ENCODE results near the gene PACRG. TPM values are rescaled to one million over a fixed set of nuclear protein-coding genes. Genes with fewer than 3 reads are reported as not detected.

Gene PACRG
- total and polyA plus RNA-seq, 8 donors: 1.8 to 28.6 (median 3.2) TPM; not detected in 2

GRCh38 chr6:162736961-162737360 lies 9.2 kb downstream of the PACRG start:
- no peak for DNase-seq
- Histone ChIP-seq H3K36me3 (no peaks in the 10 kb centered on the region), H3K27me3 (no peaks in the 10 kb centered on the region), H3K4me1 (peaks cover 0 to 7% (median 0%) of the 10 kb centered on the region in 4 donors), H3K9me3 (no peaks in the 10 kb centered on the region), H3K27ac (no peak overlapping the region), H3K4me3 (no peak overlapping the region)
- WGBS, 5 donors: 19 to 36% (median 27%) methylated on average over 1 of the region's 1 CpG
- intact Hi-C loops (cut with DNase I; ENCODE audit: low total_unique reads): no loop called here
- TF ChIP-seq, protein P1, sequence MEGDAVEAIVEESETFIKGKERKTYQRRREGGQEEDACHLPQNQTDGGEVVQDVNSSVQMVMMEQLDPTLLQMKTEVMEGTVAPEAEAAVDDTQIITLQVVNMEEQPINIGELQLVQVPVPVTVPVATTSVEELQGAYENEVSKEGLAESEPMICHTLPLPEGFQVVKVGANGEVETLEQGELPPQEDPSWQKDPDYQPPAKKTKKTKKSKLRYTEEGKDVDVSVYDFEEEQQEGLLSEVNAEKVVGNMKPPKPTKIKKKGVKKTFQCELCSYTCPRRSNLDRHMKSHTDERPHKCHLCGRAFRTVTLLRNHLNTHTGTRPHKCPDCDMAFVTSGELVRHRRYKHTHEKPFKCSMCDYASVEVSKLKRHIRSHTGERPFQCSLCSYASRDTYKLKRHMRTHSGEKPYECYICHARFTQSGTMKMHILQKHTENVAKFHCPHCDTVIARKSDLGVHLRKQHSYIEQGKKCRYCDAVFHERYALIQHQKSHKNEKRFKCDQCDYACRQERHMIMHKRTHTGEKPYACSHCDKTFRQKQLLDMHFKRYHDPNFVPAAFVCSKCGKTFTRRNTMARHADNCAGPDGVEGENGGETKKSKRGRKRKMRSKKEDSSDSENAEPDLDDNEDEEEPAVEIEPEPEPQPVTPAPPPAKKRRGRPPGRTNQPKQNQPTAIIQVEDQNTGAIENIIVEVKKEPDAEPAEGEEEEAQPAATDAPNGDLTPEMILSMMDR (IDR thresholded peaks at IDR 0.05): peak in 2 of 7 experiments; percentile 14 to 15
- TF ChIP-seq POLR2AphosphoS5 (IDR thresholded peaks at IDR 0.05): no peak

DNA sequence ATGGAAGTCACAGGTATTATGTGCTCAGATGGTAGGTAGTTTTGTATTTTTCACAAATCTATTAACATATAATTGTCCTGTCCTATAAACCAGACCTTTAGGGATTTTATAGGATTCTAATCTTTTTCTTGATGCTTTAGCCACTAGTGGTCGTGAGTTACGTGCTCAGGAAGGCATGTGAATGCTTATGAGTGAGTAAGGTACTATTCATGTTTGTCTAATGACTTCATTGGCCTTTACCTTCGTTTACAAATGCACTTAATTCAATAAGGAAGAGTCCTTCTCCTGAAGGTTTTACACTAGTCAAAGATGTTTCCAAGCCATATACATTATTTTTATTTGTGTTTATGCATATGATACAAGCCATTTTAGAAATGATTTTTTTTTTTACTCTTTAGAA lies 23.0 kb downstream of the PACRG start:
- no peaks in the 10 kb centered on the region for H3K36me3 ChIP-seq
- H3K9me3 ChIP-seq: no peaks in the 10 kb centered on the region
- no peak overlapping the region for H3K4me3 ChIP-seq
- no peak overlapping the region for H3K27ac ChIP-seq
- TF ChIP-seq POLR2A (IDR thresholded peaks at IDR 0.05) (no peak), POLR2AphosphoS5 (IDR thresholded peaks at IDR 0.05) (no peak), EP300 (IDR thresholded peaks at IDR 0.05) (no peak)
- TF ChIP-seq, protein P1 (IDR thresholded peaks at IDR 0.05): no peak
- no peaks in the 10 kb centered on the region for H3K27me3 ChIP-seq
- peak in 1 of 2 donors; percentile 64 for DNase-seq
- no peaks in the 10 kb centered on the region for H3K4me1 ChIP-seq
- 24 to 45% (median 34%) methylated on average over 3 of the region's 3 CpGs for WGBS, 5 donors
- intact Hi-C loops (cut with DNase I; ENCODE audit: low total_unique reads): no loop called here

DNA sequence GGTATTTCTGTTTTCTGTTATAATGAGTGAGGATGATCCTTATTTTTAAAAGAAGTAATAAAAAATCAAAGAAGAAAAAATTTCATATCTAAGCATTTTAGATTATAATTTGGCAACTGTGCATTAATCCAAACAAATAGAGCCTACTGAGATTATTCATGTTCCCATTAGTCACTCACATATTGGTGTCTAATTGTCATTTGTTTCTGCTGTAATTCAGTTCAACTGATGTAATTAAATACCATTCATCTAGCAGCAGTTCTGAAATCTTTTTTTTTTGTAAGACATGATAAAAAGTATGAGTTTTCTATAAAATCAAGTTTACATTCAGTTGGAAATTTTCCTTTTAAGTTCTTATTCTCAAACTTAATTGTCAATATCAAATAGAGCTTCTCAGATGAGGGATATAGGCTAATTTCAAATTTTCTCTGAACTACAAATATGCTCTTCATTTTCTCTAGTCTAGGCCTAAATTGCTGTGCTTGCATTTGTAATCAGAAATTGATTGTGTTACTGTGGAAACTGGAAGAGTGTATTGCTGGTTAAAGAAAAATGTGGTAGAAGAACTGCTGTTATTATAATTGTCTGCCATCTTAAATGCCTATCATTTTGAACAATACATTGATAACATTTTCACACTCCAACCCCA lies 23.6 kb downstream of the PACRG start:
- no peak for DNase-seq
- intact Hi-C loops (cut with DNase I; ENCODE audit: low total_unique reads): no loop called here
- no peak overlapping the region for H3K27ac ChIP-seq

GRCh38 chr6:162753775-162754174 lies 26.0 kb downstream of the PACRG start:
- no peak for DNase-seq
- Histone ChIP-seq H3K27me3 (no peaks in the 10 kb centered on the region), H3K9me3 (peaks cover 0 to 6% (median 0%) of the 10 kb centered on the region in 4 donors), H3K4me1 (no peaks in the 10 kb centered on the region), H3K27ac (no peak overlapping the region), H3K4me3 (no peak overlapping the region), H3K36me3 (no peaks in the 10 kb centered on the region)
- TF ChIP-seq EP300 (IDR thresholded peaks at IDR 0.05) (no peak), POLR2A (IDR thresholded peaks at IDR 0.05) (no peak), POLR2AphosphoS5 (IDR thresholded peaks at IDR 0.05) (no peak)
- TF ChIP-seq, protein P1 (IDR thresholded peaks at IDR 0.05): no peak
- intact Hi-C loops (cut with DNase I; ENCODE audit: low total_unique reads): no loop called here

More for the DNA sequence above, 23.6 kb downstream of the PACRG start:
- Histone ChIP-seq H3K4me1 (no peaks in the 10 kb centered on the region), H3K9me3 (peaks cover 0 to under 1% (median 0%) of the 10 kb centered on the region in 4 donors), H3K4me3 (no peak overlapping the region), H3K27me3 (no peaks in the 10 kb centered on the region), H3K36me3 (no peaks in the 10 kb centered on the region)
- TF ChIP-seq EP300 (IDR thresholded peaks at IDR 0.05): no peak
- no peak for TF ChIP-seq POLR2AphosphoS5 (IDR thresholded peaks at IDR 0.05)
- TF ChIP-seq POLR2A (IDR thresholded peaks at IDR 0.05): no peak
- TF ChIP-seq, protein P1 (IDR thresholded peaks at IDR 0.05): no peak

Data from stomach (tissue), 9 donors.